Forelimb muscle (tissue), 1 donor: ENCODE measurements around the gene AKR7A3. TPM values are rescaled to one million over a fixed set of nuclear protein-coding genes. Genes with fewer than 3 reads are reported as not detected.
"Not testable (repeated sequence)": the region's sequence is repeated elsewhere in the genome, so short reads cannot be mapped to it uniquely, and the experiment has no call there.

Source experiments
- DNase-seq: peaks from one replicate; pipeline ENCODE4 v3.0.0-alpha.2; 2013; ENCODE audit warnings: low read depth
- polyA plus RNA-seq: library from polyadenylated mRNA; unstranded; fragments of 120-200 nt; gene quantifications from one replicate; pipeline ENCODE4 v1.2.1, GENCODE V29; 2013; ENCODE audit not compliant: insufficient read length

AKR7A3 gene
- polyA plus RNA-seq, 1 donor = 1.4 TPM

DNA sequence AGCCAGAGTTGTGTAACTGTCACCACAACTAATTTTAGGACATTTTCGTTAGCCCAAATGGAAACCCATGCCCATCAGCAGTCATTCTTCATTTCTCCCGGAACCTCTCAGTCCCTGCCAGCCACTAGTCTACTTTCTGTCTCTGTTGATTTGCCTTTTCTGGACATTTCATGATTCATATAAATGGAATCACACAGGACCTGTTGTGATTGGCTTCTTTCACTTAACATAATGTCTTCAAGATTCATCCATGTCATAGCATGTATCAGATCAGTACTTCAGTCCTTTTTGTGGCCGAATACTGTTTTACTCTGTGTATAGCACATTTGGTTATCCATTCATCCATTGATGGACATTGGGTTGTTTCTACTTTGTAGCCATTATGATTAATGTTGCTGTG lies 30.6 kb upstream of the AKR7A3 start:
- DNase-seq = no peak

DNA sequence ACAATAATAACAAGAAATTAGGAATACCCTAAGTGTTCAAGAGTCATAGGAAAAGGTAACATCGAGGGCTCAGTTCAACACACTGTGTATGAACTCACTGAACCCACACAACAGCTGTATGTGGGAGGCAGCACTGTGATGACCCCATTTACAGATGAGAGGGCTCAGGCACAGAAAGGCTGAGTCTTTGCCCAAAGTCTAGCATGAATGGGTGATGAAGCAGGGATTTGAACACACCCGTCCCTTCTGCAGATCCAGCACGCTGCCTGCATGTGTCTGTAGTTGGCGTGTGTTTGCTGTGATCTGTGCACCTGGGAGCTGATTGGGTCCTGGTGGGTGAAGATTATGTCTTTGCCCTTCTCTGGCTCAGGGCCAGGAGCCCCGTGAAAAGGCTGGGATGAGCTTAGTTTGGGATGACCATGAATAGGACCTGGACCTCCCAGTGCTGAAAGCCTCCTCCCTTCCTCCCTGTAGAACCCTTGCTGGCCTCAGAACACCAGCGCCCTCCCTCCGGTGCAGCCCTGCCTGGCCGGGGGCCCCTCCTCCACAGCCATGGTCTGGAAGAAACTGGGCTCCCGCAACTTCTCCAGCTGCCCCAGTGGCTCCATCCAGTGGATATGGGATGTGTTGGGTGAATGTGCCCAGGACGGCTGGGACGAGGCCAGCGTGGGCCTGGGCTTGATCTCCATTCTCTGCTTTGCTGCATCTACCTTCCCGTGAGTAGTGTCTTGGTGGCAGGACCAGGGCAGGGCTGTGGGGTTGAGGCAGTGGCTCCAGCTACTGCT lies 28.7 kb upstream of the AKR7A3 start:
- DNase-seq = no peak

DNA sequence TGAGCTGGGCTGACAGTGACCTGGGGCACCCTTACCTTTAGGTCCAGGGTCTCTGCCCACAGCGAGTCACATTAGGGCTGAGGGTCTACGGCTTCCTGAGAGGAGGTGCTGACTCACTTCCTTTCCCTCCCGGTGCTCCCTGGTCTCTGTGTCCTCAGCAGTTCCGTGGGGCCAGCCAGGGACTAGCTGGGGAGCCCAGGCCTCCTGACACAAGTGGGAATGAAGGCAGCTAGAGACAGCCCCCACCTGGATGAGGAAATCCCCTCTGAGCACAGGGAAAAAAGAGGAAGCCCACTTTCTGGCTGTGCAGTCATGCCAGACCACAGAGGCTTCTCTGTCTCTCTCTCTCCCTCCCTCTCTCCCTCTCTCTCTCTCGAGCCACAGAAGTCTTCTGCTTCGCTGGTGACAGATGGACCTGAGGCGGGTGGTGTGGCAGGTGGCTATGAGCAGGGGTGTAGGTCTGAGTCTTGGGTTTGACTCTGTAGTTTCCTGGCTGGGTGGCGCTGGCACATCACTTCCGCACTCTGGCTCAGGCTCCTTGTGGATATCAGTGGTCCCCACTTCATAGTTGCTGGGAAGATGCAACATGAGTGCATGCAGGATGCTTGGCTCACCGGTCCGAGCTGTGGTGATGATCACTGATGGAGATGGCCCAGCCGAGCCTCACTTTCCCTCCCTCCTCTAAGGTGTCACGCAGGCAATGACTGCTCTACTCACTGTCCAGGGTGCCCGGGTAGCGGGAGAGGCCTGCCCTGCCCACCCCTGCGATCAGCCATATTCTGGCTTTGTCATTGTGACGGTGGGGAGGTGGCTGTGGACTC lies 27.0 kb upstream of the AKR7A3 start:
- DNase-seq = no peak

DNA sequence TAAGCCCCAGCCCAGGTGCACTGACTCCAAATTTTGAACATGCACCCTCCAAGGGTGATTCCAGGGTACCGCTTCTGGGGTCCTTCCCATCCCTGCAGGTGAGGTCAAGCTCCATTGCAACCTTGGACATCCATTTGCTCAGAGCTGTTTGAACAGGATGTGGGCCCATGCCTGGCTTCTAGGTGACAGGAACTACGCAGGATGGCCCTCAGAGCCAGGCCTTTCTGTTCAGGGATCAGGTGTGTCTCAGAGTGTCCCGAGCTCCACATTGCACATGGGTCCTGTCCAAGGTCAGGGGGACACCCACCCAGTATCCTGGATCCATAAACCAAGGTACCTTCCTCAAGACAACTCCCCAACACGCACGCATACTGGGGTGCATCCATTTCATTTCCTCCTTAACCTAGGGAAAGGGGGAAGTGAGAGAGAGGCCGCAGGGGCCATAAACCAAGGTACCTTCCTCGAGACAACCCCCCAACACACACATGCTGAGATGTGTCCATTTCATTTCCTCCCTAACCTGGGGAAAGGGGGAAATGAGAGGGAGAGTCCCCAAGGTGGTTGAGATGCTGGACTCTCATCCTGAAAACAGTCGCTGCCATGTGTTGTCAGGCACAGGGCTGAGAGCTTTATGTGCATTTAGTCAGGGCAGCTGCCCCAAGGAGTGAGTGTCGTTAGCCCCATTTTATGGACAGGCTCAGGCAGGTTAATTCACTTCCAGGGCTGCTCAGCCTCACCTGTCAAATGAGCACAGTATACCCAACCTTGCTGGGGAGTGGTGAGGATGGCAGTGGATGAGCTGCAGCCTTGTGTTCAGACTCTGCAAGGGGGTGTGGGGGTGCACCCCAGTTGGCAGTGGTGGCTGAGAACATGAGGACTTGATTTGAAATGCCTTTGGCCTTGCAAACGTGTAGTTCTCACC lies 25.7 kb upstream of the AKR7A3 start:
- no peak for DNase-seq

DNA sequence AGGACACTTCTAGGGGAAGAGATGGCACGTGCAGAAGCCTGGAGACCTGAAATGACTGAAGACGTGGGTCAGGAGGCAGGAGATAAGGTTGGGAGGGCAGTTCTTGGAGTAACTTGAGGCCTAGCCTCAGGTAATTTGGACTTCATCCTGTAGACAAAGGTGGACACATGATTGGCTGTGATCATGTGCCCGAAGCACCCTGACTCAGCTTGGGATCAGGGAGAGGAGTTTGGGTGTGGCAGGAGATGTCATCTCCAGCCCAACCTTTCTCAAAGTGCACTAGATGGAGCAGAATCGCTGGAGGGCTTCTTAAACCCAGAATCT lies 25.0 kb upstream of the AKR7A3 start:
- DNase-seq = no peak

DNA sequence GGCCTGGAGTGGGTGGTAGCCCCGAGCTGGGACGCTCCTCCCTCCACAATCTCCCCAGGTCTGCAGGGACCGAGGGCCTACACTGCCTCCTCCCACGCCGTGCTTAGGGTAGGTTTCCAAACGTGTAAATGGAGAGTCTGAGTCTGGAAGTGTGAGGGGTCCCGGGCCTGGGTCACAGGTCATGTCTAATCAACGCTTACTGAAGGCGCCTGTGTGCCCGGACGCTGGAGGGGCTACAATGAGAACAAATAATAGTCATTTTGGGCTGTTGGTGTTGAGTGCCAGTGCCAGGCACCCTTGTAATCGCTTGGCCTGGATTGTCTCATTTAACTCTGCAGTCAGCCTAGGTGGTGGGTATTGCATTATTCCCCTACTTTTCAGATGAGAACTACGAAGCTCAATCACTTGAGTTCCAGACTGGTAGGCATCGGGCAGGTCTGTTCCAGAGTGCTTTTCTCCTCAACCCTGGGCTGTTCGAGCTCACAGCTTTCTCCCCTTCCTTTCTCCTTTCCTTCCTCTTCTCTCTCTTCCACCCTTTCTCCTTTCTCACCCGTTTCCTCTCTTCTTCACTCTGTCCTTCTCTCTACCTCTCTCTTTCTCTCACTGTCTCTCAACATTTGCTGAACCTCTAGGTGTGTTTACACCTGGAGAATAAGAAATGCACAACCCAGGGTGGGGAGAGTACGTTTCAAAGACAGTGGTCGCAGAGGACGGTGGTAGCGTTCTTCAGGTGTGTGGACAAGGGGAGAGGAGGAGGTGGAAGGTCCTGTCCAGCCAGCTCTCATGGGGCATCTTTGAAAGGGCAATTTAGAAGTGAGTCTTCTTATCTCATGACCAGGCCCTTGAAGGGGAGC lies 24.4 kb upstream of the AKR7A3 start:
- no peak for DNase-seq

DNA sequence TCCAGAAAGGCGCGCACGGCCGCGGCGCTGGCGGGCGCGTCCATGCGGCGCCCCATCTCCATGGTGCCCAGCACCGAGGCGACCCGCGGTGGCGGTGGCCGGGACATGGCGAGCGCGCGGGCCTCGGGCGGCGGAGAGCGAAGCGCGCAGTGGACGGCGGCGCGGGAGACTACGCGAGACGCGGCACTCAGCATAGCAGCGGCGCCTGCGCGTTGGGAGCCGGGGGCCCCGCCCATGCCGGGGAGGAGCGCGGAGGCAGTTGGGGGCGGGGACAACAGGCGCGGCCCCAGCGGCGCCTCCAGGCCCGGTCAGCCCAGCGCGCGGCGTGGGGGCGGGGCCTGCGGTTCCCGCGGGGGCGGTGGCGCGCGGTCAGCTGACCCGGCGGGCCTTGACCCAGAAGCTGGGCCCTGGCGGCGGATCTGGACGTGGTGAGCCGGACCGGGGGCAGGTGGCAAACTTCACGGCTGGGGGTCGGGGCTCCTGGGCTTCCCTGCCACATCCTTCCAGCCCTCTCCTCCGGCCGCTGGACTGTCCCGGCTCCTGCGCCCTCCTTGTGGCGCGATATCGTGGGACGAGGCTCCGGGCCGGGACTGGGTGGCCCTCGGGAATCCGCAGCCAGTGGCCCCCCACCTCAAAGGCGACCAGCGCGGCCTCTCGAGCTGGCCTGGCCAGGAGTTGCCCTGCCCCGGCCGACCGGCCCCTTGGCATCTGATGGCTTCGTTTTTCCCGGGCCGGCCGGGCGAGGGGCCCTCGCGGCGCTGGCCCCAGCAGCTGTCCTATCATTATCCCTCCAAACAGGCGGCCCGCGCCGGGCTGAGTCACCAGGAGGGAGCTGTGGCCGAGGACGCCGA lies 23.6 kb upstream of the AKR7A3 start, which contains the start of the genes AKR7A2 and SLC66A1:
AKR7A2 (minus strand) TSS at position 214 of the 851 bp plus-strand sequence; CDS start at position 194, 20 bp downstream.
SLC66A1 (plus strand) TSS at position 396 of the 851 bp plus-strand sequence. CDS start 5,352 bp downstream, outside the sequence.
- peak; percentile 81 for DNase-seq

DNA sequence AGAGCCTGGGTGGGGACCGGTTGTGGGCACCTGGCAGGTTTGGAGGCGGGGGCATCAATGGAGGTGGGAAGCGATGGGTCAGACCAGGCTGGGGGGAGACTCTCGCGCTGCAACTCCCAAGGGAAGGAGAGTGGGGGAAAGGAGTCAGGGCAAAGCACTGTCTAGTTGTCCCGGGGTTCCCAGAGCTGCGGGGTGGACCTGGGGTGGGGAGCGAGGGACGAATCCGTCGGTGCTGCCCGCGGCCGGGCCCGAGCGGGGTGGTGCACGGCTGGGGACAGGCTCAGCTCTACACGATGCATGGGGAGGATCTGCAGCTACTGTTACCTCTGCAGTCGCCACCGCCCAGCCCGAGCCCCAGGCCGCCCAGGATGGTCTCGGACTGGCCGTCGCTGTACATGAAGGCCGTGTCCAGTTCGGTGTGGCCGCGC lies 22.9 kb upstream of the AKR7A3 start:
- DNase-seq = no peak

DNA sequence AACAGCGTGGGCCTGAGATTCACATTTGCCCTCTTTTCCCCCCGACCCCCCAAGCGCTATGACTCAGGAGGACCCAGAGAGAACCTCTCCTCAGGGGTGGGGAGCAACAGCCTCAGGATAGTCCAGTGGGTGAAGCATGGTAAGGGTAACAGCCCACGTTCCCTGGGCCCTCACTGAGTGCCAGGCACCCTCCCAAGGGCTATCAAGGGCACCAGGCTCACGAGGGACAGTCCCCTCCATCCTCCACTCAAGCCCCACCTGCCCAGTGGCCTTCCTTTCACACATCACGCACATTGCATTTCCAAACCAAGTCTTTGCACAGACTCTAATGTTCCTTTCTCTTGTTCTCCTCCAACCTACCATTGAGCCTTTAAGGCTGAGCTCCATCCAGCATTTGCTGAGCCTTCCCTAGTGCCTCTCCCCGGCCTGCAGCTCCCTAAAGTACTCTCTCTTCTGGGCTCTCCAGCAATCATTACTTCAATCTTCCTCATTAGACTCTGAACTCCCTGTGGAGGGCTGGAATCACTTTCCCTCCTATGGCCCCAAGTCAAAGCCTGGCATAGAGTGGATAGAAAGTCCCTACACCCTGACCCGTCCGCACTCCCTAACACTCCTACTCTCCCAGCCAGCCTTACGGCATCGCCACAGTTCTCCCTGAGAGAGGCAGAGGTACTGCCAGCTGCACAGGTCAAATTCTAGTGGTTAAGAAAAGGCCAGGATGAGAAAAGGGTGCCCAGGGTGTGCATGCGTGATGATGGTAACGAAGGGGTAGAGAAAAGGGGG lies 22.3 kb upstream of the AKR7A3 start:
- DNase-seq = no peak

DNA sequence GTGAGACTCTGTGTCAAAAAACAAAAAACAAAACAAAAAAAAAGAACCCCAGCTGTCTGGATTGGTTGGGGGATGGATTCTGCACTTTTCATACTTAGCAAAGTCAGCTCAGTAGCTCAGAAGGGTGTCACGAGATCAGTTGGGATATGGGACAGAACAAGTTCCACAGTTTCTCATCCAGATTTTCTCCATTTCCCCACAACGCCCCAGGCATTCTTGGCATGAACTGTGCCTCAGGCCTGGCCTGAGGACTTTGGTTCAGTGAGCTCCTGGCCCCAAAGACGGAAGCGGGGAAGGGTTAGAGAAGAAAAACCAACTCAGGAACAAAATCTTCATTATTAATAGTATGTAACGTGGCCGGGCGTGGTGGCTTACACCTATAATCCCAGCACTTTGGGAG lies 21.5 kb upstream of the AKR7A3 start:
- DNase-seq = no peak

DNA sequence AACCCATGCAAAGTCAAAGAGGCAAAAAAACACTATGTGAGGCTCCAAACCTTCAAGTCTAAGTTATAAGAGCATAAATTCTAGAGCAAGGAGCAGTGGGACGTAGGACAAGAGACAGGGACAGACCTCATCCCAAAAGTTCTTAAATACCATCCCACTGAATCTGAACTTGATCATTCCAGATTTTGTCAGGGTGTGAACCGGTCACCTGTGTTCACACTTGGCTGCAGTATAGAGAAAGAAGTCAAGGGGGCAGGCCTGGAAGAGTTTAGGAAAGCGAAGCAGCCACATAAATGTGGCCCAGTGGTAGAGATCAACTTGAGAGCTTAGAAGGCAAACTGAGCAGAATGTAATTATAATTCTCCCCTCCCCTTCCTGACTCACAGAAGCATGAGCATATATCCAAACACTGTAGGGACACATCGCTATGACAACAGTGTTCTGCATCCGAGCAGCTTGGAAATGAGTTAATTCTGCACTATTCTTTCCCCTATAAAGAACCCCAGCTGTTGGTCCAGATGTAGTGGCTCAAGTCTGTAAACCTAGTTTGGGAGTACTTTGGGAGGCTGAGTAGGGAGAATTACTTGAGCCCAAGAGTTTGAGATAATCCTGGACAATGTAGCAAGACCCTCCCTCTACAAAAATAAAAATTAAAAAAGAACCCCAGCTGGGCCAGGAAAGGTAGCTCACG lies 20.7 kb upstream of the AKR7A3 start:
- DNase-seq = no peak

DNA sequence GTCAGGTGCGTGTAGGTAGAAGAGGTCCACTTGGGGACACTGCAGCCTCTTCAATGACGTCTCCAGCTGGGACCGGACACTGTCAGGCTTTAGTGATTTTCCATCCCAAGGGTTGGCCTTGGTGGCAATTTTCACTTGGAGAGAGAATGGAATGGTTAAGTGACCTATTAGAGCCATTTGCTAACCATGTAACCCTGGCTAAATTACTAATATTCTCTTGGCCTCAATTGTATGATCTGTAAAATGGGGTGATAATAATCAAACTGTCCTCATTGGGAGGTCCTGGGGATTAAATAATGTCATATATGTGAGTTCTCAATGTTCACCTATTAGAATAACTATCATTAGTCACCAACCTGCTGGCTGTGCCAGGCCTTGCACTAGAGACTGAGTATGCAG lies 19.9 kb upstream of the AKR7A3 start:
- DNase-seq = no peak

DNA sequence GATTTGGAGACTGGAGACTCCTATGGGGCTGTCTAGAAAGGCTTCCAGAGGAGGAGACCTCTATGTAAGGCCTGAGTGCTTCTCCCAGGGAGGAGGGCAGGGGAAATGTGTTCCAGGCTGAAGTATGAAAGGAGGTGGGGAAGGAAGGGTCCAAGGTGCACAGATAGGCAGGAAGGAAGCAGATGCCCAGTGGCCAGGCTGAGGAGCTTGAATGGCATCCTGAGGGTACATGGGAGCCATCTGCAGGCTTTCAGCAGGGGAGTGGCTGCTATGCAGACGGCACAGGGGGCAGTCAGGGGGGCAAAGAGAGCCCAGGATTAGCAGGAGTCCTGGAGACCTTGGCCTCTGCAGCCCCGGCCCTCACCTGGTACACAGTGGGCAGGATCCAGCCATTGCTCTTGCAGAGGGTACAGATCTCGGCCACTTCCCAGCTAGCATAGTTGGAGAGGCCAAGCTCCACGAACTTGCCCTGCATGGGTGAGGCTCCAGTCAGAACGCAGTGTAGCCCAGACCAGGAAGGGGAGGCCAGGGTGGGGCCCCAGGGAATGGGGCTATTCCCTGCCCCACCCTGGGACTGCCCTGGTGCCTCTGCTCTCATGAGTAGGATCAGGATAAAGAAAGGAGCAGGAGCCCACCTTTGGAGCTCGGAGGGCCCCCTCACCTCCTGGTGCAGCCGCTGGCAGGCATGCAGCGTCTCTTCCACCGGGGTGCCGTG lies 19.4 kb upstream of the AKR7A3 start:
- no peak for DNase-seq

DNA sequence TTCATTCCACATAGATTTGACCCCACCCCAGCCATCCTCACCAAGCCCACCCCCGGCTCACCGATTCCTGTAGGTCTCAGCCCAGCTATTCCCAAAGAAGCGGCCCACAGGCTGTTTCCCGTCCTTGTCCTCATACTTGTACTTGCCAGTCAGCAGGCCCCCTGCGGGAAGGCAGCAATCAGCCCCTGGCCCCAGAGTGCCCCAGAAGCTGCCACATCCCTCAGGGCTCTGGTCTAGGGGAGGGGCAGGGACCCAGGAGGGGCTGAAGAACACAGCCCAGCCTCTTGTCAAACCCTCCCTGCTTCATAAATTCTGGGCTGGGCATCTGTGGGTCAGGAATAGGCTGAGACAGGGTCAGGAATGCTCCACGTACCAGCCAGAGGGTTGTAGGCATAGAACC lies 18.4 kb upstream of the AKR7A3 start:
- no peak for DNase-seq

DNA sequence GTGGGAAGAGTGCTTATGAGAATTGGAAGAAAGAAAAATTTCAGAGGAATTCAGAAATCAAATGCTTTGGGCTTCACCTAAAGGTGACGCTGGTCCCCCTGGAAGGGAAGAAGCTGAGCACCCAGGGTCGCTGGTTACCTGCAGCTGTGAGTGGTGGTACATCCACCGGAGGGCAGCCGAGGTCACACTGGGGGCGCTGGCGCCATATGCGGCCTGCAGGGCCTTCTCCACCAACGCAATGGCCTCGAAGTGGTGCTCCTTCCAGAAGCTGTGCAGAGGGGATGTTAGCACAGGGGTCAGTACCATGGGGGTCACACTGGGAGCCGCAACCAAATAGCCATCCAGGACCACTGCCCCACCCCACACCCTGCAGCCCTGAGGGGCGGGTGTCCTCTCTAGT lies 17.3 kb upstream of the AKR7A3 start:
- no peak for DNase-seq

DNA sequence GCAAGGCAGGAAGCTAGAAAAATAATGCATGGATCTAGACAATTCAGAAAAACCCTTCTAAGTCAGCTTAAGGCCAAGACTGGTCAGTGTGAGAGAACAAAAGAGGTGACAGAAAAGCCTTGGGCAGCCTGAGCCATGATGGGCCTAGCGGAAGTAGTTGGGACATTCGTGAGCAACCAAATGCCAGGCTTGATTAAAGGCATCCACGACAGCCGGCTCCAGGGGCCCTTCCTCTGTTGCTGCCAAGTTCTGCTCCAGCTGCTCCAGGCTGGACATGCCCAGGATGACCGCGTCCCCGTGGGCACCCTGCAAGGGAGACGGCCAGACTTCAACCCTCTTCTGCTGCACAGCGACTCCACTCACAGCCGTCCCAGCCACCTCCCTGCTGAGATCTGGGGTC lies 15.5 kb upstream of the AKR7A3 start:
- DNase-seq = not testable (repeated sequence)

DNA sequence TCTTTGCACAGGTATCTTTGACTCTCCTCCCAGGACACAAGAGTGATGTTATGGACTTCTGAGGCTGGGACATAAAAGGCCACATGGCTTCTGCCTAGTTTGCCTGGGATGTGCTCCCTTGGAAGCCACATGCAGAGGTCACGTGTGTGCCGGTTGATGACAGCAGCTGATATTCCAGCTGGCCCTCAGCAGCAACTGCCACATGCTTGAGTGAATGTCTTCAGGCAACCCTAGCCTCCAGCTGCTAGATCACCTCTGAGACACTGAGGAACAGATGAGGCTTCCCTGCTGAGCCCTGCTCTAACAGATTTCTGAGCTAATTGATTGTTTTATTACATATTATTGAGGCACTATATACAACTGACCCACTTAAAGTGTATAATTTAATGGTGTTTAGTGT lies 11.6 kb upstream of the AKR7A3 start:
- no peak for DNase-seq

DNA sequence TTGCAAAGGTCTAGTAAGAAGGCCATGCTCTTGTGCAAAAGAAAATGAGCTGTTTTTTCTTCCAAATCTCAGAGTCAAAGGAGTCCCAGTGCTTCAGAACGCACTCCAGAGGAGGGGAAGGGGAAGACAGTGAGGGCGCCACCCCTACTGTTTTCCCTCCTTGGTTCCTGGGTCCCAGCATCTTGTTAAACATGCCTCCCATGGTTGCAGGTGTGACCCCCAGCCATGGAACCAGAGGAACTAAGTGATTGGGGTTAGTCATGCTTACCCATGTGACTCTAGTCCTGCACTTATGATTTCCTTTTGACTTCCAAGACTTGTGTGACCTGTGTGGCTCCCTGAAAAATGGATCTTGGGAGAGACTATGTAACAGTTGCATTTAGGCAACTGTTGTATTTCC lies 6.1 kb upstream of the AKR7A3 start:
- DNase-seq = no peak
